DOHH2 (cell line): ENCODE data around the gene OLFM4.

Experiments
- CTCF ChIP-seq: fragments of 200-600 bp; sonication (generic); IDR thresholded peaks from one replicate; pipeline ENCODE4 v1.5.1; 2014; ENCODE audit warnings: antibody characterized with exemption, mild to moderate bottlenecking, low read depth, low read length; ENCODE audit not compliant: poor library complexity, severe bottlenecking
- EZH2phosphoT487 ChIP-seq: fragments of 200-600 bp; sonication (generic); IDR thresholded peaks from 2 replicates; pipeline ENCODE4 v1.6.1; 2017; ENCODE audit warnings: borderline replicate concordance, mild to moderate bottlenecking, antibody characterized with exemption, low read length, moderate library complexity, mixed read lengths

- no peak for TF ChIP-seq CTCF
- TF ChIP-seq EZH2phosphoT487, result no peak
These were observed 20.7 kb upstream of the OLFM4 start for GRCh38 chr13:53007872-53008271.
